ENCODE results near the gene SLC38A6.
"Not testable (repeated sequence)": the region's sequence is repeated elsewhere in the genome, so short reads cannot be mapped to it uniquely, and the experiment has no call there.

Gene SLC38A6

DNA sequence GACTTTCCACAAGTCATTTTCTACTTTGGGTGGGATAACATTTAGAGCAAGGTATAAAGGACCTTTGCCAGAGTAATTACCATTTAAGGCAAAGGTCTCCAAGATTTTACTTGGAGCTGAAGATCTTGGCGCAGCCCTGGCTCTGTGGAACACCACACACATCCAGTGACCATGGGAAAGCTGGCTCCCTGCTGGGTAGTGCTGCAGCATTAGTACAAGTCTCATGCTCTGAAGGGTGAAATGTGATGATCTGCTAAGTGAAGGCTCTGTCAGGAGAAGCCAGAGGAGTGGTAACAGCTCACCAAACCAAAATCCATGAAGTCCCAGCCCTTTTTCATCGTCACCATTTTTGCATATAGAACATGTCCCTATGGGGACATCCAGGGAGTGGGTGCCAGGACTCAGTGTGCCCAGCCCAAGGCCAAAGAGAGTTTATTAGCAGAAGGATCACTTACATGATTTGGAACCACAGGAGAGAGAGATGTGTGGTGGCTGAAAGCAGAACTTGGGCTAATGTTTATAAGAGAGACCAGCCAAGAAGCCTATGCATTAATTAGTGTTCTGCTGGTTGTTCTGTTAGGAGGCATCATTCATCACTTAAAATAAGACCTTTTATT, 110.7 kb downstream of the SLC38A6 start:
- DNase-seq, result no peak
- H3K27me3 Mint-ChIP-seq, result no peaks in the 10 kb centered on the region
- H3K36me3 Mint-ChIP-seq (ENCODE audit: low read depth), result no peaks in the 10 kb centered on the region
- peaks cover 6% of the 10 kb centered on the region for H3K4me1 Mint-ChIP-seq (ENCODE audit: low read depth)
- no peaks in the 10 kb centered on the region for H3K9me3 Mint-ChIP-seq
- no peak overlapping the region for H3K27ac Mint-ChIP-seq
- no peak overlapping the region for H3K4me3 Mint-ChIP-seq

DNA sequence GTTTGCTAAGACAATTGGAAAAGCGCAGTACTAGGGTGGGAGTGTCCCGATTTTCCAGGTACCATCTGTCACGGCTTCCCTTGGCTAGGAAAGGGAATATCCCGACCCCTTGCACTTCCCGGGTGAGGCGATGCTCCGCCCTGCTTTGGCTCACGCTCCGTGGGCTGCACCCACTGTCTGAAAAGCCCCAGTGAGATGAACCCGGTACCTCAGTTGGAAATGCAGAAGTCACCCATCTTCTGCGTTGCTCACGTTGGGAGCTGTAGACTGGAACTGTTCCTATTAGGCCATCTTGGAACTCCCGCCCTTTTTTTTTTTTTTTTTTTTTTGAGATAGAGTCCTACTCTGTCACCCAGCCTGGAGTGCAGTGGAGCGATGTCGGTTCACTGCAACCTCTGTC, 117.1 kb downstream of the SLC38A6 start:
- H3K4me3 Mint-ChIP-seq; H3K36me3 Mint-ChIP-seq (ENCODE audit: low read depth); DNase-seq; H3K9me3 Mint-ChIP-seq; H3K27me3 Mint-ChIP-seq; H3K27ac Mint-ChIP-seq: not testable (repeated sequence)
- H3K4me1 Mint-ChIP-seq (ENCODE audit: low read depth), result peaks cover 14% of the 10 kb centered on the region

DNA sequence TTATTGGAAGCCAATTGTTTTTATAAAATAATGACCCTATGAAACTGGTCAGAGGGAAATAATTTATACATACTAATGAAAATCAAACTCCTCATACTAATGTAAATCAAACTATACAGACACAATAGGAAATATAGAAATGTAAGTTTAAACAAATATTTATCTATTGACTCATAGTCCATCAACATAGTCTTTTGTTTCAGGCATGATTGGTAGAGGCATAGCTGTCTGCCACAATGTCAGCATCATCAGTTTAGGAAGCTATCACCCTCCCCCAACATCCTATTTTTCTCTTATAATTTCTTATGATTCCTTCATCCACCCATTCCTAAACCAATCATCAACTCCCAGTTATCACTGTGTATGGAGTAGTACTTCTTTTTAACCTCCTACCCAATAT, 117.7 kb downstream of the SLC38A6 start:
- Mint-ChIP-seq H3K36me3 (ENCODE audit: low read depth) (no peaks in the 10 kb centered on the region), H3K4me1 (ENCODE audit: low read depth) (peaks cover 19% of the 10 kb centered on the region), H3K9me3 (no peaks in the 10 kb centered on the region), H3K4me3 (no peak overlapping the region), H3K27ac (no peak overlapping the region), H3K27me3 (no peaks in the 10 kb centered on the region)
- DNase-seq, result no peak

- Mint-ChIP-seq H3K27me3 (no peaks in the 10 kb centered on the region), H3K4me3 (no peak overlapping the region), H3K36me3 (ENCODE audit: low read depth) (no peaks in the 10 kb centered on the region), H3K4me1 (ENCODE audit: low read depth) (peaks cover 25% of the 10 kb centered on the region), H3K27ac (no peak overlapping the region), H3K9me3 (no peaks in the 10 kb centered on the region)
- no peak for DNase-seq
These were observed 118.3 kb downstream of the SLC38A6 start for GRCh38 chr14:61099216-61099835.

DNA sequence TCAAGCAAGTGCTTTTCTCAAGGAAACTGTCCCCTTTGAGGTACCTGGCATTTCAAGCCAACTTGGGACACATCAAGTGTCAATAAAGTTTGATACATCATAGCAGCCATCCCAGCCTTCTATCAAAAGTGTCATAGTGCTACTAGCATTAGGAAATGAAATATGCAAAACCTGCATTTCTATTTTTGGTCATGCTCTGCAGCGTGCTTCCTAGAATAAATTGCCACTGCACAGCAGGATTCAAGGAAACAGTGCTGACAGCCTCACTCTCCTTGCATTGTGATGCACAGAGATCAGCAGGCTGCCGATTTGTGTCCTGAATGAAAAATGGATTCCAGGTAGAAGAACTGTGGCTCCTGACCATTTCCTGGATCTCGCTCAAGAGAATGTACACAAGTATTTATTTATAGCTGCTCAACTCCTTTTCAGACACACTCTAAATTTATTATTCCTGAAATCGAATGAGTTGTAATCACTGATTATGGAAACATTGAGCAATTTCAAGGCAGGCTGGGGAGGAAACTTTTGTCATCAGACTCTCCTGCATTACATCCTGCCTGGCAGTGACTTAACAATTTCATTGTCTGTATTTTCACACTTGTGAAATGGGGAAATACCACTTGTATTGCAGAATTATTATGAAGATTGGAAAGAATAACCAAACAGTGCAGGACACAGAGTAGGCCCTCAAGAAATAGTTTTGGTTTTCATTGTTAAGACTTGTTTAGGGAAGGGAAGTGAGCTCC, 120.9 kb downstream of the SLC38A6 start:
- Mint-ChIP-seq H3K9me3 (peaks cover 3% of the 10 kb centered on the region), H3K27me3 (no peaks in the 10 kb centered on the region), H3K27ac (peak overlapping the region; percentile 72), H3K36me3 (ENCODE audit: low read depth) (no peaks in the 10 kb centered on the region), H3K4me3 (no peak overlapping the region), H3K4me1 (ENCODE audit: low read depth) (peaks cover 26% of the 10 kb centered on the region)
- no peak for DNase-seq
